ENCODE measurements around the gene FAM216B.
"Not testable (repeated sequence)": the region's sequence is repeated elsewhere in the genome, so short reads cannot be mapped to it uniquely, and the experiment has no call there.

The FAM216B gene

DNA sequence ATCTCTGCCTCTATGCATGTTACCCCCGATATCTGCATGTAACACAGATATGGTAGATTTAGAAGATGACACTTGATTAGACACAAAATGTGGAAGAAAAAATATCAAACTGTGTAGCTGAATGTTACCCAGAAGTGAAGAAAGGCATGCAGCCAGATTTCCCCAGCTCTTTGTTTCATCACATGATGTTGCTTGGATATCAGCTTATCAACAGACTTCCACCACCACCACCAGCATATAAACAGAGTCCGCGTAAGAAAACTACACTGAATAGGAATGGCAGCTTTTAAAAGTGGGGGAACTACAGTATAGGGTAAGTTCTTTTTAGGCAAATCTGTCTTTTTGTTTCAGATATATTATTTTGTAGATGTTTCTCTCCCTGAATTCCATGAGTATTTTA lies at the start of gene FAM216B:
FAM216B (plus strand) TSS at position 233 of the 400 bp plus-strand sequence. CDS start 2,484 bp downstream, outside the sequence.
- no peak for DNase-seq (ENCODE audit: low read depth in 2 of 3, low spot score in 1 of 3)

GRCh38 chr13:42732073-42732472 lies 49.3 kb upstream of the FAM216B start:
- DNase-seq (ENCODE audit: low read depth in 2 of 3, low spot score in 1 of 3) = no peak

- no peak for DNase-seq (ENCODE audit: low read depth in 2 of 3, low spot score in 1 of 3)
These were observed 48.3 kb upstream of the FAM216B start for GRCh38 chr13:42733046-42733445.

- DNase-seq (ENCODE audit: low read depth in 2 of 3, low spot score in 1 of 3) = no peak
These were observed 46.4 kb upstream of the FAM216B start for GRCh38 chr13:42735010-42735409.

GRCh38 chr13:42740753-42741152 lies 40.6 kb upstream of the FAM216B start:
- no peak for DNase-seq (ENCODE audit: low read depth in 2 of 3, low spot score in 1 of 3)

GRCh38 chr13:42741914-42742313 lies 39.5 kb upstream of the FAM216B start:
- no peak for DNase-seq (ENCODE audit: low read depth in 2 of 3, low spot score in 1 of 3)

- DNase-seq (ENCODE audit: low read depth in 2 of 3, low spot score in 1 of 3) = no peak
These were observed 35.7 kb upstream of the FAM216B start for GRCh38 chr13:42745655-42746054.

GRCh38 chr13:42746866-42747265 lies 34.5 kb upstream of the FAM216B start:
- no peak for DNase-seq (ENCODE audit: low read depth in 2 of 3, low spot score in 1 of 3)

DNA sequence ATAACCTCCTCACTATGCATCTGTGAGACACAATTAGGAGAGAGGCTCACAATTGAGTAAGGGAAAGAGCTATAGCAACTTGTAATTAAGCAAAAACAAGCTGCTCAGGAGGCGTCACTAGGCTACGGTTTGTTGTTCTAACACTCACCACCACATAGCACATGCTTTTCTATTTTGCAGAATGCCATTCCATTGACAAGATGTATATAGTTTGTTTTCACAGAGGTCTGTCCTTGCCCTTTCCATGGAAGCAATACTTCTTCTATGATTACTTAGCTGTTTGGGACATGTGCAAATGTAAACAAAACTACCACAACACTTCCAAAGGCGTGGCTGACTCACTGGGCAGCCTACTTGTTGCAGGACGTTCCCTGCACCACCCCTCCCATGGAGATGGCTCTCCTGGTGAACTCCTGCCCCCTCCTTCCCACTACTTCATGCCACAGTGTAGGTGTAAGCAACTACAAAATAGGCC lies 33.9 kb upstream of the FAM216B start:
- DNase-seq (ENCODE audit: low read depth in 2 of 3, low spot score in 1 of 3) = no peak

- DNase-seq (ENCODE audit: low read depth in 2 of 3, low spot score in 1 of 3) = no peak
These were observed 30.6 kb upstream of the FAM216B start for GRCh38 chr13:42750794-42751193.

DNA sequence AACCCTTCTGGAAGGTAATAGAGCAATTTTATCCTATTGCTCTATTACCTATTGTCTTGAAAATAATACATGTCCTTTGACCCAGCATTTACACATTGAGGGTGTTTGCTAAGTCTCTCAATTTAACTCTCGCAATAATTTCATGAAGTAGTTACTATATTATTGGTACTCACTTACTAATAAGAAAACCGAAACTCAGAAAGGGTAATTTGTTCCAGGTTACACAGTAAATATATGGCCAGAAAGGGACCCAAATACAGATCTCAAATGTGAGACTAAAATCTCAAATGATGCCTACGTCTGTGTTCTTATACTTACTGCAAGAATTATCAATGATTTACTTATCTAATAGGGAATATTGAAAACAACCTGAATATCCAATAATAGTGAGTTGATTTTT lies 29.7 kb upstream of the FAM216B start:
- DNase-seq (ENCODE audit: low read depth in 2 of 3, low spot score in 1 of 3) = no peak

DNA sequence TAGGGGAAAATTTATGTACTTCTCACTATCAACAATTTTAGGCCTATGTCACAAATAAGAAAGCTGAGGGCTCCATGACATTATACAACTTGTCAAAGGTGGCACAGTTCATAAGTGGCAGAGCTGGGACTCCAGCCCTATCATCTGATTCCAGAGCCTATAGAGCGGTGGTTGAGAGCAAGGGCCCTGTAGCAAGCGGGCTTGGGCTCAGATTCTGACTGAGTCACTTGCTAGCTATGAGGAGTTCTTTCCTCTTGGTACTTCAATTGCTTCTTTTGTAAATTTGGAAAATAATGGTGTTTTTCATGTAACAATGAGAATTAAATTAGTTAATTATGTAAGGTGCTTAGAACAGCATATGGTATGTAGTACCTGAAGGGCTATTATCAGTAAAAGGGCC lies 28.7 kb upstream of the FAM216B start:
- no peak for DNase-seq (ENCODE audit: low read depth in 2 of 3, low spot score in 1 of 3)

- no peak for DNase-seq (ENCODE audit: low read depth in 2 of 3, low spot score in 1 of 3)
These were observed 27.7 kb upstream of the FAM216B start for GRCh38 chr13:42753697-42754096.

DNA sequence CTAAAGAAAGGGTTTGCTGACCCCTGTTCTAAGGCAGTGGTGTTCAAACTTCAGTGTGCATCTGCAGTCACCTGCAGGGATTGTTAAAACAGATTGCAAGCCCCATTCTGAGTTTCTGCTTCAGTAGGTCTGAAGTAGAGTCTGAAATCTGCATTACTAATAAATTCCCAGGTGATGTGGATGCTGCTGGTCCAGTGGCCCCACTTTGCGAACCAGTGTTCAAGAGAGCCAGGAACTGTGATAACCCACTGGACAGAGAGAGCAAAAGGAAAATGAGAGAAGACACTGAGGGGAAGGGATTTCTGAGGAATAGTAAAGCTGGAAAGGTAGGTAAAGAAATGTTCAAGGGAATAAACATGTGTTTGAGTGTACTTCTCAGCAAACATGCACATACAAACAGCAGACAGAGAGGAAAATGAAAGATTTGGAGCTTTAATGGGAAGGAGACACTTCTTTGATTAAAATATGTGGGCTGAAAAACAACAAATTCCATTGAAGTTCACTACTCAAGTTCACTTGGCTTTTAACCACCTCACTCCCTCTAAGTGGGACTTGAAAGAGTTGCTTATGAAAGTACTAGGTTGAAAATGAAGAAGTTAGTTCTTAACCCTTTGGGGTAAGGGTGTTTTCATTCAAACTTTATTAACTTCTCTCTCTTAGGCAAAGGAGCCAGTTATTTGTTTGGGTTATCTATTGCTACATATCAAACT lies 26.4 kb upstream of the FAM216B start:
- no peak for DNase-seq (ENCODE audit: low read depth in 2 of 3, low spot score in 1 of 3)

GRCh38 chr13:42757678-42758420 lies 23.5 kb upstream of the FAM216B start:
- DNase-seq (ENCODE audit: low read depth in 2 of 3, low spot score in 1 of 3) = no peak

DNA sequence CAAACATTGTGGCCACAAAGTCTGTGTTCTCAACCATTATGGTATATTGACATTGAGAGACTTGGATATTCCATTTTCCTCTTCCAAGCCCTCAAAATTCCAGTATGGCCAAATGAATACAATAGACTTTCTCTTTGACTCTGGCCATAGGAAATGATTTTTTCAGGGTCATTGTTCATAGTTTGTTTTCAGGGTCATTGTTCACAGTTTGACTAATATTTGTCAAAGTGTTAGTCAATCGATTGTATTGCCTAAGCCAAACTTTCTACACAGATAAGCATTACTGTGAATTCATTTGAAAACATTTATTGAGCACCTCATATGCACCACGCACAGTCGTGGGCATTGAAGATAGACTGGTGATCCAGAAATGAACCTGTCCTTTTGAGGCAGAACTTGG lies 22.9 kb upstream of the FAM216B start:
- no peak for DNase-seq (ENCODE audit: low read depth in 2 of 3, low spot score in 1 of 3)

GRCh38 chr13:42760951-42761350 lies 20.4 kb upstream of the FAM216B start:
- DNase-seq (ENCODE audit: low read depth in 2 of 3, low spot score in 1 of 3) = no peak

- no peak for DNase-seq (ENCODE audit: low read depth in 2 of 3, low spot score in 1 of 3)
These were observed 19.1 kb upstream of the FAM216B start for GRCh38 chr13:42762251-42762650.

- DNase-seq (ENCODE audit: low read depth in 2 of 3, low spot score in 1 of 3) = no peak
These were observed 18.5 kb upstream of the FAM216B start for GRCh38 chr13:42762917-42763316.

DNA sequence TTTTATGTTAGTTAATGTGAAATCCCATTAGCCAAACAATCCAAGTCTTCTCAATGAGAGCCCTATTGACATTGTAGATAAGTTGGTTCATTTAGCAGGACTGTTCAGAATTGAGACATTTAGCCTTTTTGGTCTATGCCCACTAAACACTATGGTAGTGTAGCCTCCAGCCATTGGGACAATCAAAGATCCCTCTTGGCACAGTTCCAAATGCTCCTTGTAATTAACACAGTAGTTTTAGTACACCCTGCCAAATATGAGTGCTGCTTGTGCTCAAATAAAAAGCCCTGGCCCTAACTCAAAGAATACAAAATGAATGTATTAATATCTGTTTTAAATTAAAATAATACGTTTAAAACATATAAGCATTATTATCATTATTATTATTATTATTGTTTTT lies 15.4 kb upstream of the FAM216B start:
- DNase-seq (ENCODE audit: low read depth in 2 of 3, low spot score in 1 of 3) = no peak

GRCh38 chr13:42769650-42770049 lies 11.7 kb upstream of the FAM216B start:
- DNase-seq (ENCODE audit: low read depth in 2 of 3, low spot score in 1 of 3) = no peak

DNA sequence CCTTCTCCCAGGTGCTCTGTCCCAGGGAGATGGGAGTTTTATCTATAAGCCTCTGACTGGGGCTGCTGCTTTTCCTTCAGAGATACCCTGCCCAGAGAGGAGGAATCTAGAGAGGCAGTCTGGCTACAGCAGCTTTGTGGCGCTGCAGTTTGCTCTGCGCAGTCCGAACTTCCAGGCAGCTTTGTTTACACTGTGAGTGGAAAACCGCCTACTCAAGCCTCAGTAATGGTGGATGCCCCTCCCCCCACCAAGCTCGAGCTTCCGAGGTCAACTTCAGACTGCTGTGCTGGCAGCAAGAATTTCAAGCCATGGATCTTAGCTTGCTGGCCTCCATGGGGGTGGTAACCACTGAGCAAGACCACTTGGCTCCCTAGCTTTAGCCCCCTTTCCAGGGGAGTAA lies 4.8 kb upstream of the FAM216B start:
- DNase-seq (ENCODE audit: low read depth in 2 of 3, low spot score in 1 of 3) = not testable (repeated sequence)

- no peak for DNase-seq (ENCODE audit: low read depth in 2 of 3, low spot score in 1 of 3)
These were observed 3.9 kb upstream of the FAM216B start for GRCh38 chr13:42777467-42777866.
